OCI-LY1 (cell line): ENCODE data around the gene ARHGAP11B.
"Not testable (repeated sequence)": the region's sequence is repeated elsewhere in the genome, so short reads cannot be mapped to it uniquely, and the experiment has no call there.

Experiments used
- EZH2 ChIP-seq: fragments of 200-600 bp; sonication (generic), shearing (Covaris generic); IDR thresholded peaks from 2 replicates; pipeline ENCODE4 v1.8.0; 2017; ENCODE audit warnings: borderline replicate concordance, mixed run types, mild to moderate bottlenecking, antibody characterized with exemption, low read length, moderate library complexity, mixed read lengths
- TF ChIP-seq, protein P1 (sequence below): fragments of 200-600 bp; sonication (generic), shearing (Covaris generic); IDR thresholded peaks from 2 replicates; pipeline ENCODE4 v1.5.1; 2017; ENCODE audit warnings: mild to moderate bottlenecking, antibody characterized with exemption, low read length, moderate library complexity, mixed read lengths

DNA sequence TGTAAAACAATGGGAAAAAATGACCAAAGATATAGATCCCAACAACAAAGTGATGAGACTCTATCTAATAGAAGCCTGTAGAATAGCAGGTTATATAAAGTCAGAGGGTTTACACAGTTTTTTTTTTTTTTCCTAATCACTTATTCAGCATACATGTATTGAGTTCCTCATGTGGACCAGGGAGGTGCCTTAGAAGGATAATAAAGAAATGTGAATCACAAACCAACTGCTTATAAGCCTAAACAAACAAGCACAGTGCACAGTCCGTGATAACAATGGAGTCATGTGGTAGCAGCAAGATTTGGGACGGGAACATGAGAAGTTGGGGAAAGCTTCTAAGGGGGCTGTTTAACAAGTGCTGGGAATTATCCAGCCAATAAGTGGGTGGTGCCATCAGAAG lies 60.7 kb downstream of the ARHGAP11B start:
- TF ChIP-seq, protein P1, sequence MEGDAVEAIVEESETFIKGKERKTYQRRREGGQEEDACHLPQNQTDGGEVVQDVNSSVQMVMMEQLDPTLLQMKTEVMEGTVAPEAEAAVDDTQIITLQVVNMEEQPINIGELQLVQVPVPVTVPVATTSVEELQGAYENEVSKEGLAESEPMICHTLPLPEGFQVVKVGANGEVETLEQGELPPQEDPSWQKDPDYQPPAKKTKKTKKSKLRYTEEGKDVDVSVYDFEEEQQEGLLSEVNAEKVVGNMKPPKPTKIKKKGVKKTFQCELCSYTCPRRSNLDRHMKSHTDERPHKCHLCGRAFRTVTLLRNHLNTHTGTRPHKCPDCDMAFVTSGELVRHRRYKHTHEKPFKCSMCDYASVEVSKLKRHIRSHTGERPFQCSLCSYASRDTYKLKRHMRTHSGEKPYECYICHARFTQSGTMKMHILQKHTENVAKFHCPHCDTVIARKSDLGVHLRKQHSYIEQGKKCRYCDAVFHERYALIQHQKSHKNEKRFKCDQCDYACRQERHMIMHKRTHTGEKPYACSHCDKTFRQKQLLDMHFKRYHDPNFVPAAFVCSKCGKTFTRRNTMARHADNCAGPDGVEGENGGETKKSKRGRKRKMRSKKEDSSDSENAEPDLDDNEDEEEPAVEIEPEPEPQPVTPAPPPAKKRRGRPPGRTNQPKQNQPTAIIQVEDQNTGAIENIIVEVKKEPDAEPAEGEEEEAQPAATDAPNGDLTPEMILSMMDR: not testable (repeated sequence)
- TF ChIP-seq EZH2: not testable (repeated sequence)
